Stimulated activated CD4-positive, alpha-beta T cell treated with anti-CD3 and anti-CD28 coated beads, TNF-alpha, amount 100 ng/mL, for 4 hours (primary cell): ENCODE measurements around the gene PCDHB9.

Source experiments
- DNase-seq, 3 experiments: peaks; one replicate each; pipeline ENCODE4 v3.0.0-alpha.2; 2020; ENCODE audit warnings: low read depth in 3 of 3

The PCDHB9 gene

GRCh38 chr5:141236516-141237313 is 49.8 kb downstream of the PCDHB9 start:
- DNase-seq, result no peak
